GM18868 (cell line): Measurements from ENCODE around the gene CTNNA2.
A peak's percentile ranks its signal among the peaks of the same experiment; 100 is the strongest.

Source experiments
- ATAC-seq: cut with Tn5 transposase; IDR thresholded peaks from one replicate; pipeline ENCODE4 v1.9.1; 2021; ENCODE audit warnings: mild to moderate bottlenecking, moderate library complexity; ENCODE audit not compliant: unreplicated experiment

The CTNNA2 gene

DNA sequence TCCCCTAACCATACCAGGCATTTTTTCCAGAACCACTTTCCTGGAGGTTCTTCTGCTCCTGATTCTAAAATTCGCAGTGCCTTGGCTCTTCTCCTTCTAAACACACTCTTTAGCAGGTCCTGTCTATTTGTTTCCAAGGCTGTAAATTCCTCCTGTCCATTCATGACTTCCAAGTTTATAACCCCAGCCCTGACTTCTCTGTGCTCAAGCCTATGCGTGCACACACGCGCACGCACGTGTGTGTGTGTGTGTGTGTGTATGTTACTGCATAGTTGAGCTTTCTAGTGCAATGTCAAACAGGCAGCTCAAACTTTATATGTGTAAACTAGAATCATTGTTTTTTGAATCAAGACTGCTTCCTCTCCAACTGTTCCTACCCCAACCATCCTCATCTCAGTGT, 454.0 kb downstream of the CTNNA2 start:
- no peak for ATAC-seq

DNA sequence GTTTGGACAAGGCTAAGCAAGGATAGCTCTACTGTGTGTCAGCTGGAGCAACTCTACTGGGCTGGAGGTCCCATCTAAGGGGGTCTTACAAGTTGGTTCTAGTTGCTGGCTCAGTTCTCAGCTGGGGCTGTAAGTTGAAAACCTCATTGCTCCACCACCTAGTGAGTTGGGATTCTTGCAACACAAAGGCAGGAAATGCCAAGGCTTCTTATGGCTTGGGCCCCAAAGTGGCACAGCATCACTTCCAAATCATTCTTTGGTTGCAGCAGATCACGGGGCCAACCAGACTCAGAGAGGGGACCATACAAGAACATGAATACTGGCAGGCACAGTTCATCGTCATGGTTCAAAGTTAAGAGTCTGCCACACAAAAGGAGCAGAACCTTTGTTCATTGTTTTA, 459.0 kb downstream of the CTNNA2 start:
- ATAC-seq, result no peak

DNA sequence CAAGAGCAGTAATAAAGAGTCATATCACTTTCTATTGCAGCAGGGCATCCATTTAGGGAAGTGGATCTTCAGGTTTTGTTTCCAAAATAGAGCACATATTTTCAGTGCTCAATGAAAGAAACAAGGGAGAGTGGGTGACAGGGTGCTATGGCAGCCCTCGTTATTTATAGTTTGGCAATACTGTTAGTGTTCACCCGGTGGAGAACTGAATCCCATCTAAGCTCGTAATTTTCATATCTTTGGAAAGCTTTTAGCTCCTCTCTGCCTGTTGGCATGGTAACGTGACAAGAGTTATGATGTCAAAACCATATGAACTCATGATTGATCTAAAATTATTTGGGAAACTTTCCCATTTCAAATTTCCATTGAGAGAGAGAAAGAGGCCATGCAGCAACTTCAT, 459.8 kb downstream of the CTNNA2 start:
- no peak for ATAC-seq

DNA sequence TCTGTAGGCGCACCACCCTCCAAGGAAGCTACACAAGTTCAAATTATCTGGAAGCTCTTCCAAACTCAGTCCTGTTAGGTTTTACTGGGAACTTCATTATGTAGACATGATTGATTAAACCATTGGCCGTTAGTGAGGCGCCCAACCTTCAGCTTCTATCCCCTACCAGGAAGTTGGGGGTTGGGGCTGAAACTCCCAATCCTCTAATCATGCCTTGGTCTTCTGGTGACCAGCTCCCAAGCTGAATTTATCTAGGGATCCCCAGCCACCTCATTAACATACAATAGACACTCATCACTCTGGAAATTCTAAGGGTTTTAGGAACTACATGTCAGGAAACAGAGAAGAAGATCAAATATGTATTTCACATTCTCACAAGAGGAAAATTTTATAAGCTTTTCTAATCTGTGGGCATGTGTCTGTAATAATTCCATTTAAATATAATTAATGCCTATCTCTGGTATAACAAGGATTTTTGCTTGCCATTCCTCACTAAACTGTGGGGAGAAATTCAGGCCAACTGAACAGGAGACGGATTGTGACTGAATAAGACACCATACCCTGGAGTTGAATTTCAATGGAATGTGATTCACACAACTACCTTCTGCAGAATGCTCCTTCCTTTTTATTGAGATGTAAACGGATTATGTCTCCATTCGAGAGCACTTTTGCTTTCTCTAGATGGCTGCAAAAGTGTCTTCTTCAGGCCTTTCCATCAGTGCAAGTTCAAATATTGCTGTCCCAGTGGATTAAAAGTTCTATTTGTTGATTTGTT, 463.1 kb downstream of the CTNNA2 start:
- ATAC-seq, result no peak

DNA sequence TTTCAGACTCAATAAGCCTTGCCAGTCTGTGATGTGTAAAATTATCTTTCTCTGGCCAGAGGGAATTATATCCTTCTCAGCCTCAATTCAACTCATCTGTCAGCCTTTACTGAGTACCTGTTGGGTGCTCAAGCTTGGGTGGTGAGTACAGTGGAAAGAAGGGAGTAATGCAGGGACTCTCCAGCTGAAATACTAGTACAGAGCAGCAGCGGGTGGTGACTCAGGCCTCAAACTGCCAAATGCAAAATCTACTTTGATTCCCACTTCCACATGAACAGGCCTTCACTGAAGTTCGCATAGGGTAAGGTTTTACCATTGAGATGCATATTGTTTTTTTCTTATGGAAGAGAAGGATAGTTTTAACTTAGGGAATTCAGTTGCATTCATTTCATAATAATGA, 464.9 kb downstream of the CTNNA2 start:
- ATAC-seq, result no peak

DNA sequence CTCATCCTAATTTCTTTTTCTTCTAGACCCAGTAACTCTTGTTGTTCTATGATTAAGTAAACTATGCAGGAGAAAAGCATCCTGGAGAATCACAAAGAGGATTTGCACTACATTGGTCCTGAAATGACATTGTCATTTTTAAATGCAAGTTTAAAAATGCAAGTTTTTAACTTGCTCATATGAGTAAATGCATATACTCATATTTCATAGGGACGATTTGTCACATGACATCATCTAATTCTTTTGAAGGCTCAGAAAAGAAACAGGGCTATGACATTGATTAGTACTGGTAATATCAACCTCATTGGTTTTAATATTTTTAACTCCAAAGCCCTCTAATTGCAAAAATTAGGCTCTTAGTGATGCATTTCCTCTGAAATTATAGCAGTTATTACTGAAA, 467.3 kb downstream of the CTNNA2 start:
- ATAC-seq, result no peak

DNA sequence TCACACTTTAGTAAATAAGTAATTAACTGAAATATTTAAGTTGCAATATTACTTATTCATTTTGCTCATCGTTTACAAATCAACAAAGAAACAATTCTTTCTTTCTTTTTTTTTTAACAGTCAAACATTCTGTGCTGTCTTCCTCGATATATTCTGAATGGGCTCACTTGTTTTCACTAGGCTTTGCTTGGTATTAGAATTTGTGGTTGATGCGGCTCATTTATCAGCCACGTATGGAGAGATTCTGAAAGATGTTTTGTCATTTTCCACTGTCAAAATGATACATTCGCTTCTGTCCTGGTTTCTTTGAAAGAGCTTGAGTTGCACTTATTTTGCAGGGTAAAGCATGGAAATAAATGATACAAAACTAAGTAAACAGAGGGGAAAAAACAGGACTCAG, 468.0 kb downstream of the CTNNA2 start:
- no peak for ATAC-seq

DNA sequence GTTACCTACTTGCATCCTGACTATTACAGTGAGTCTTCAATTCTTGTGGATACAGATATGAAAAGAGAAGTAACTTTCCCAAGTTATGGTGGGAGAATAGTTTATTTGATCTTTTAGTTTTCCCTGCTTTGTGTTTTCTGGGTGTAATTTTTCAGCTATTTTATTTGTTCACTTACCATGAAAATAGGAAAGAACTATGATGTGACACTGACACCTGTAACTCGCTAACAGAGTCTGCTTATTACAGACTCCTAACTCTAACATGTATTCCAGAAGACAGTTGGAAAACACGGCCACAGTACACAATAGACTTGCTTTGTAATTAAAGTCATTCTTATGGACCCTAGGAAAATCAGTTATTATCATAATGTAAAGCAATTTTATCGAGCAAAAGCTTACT, 468.5 kb downstream of the CTNNA2 start:
- ATAC-seq, result no peak

DNA sequence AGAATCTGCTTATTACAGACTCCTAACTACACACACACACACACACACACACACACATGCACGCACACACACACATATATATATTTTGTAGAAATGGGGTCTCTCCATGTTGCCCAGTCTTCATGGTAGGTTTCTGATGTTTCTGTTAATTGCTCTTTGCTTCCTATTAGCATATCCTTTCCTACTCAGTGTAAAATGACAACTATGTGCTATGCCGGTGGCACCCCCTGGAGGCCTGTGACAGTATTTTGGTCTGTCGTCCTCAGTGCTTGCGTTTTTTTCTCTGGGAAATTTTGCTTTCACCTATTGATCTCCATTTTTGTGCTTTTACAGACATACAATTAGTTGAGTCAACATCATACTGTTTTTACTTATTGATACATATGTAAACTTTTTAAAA, 469.6 kb downstream of the CTNNA2 start:
- ATAC-seq, result peak; percentile 69

DNA sequence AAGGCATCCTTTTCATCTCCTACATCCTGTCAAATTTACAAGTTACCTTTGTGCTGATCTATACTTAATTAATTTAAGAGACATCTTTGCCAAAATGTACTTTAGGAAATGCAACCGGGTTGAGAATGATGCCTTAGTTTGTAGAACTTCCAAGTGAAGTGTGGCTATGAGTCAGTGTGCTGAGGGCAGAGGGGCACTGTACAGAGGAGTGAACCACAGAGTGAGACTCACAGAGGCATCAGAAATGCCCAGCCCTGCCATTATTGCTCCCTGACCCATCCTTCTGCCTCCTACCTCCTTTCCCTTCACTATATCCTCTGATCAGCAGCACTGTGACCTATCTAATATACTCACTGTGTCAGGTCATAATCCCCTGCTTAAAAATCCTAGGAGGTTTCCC, 471.6 kb downstream of the CTNNA2 start:
- no peak for ATAC-seq

DNA sequence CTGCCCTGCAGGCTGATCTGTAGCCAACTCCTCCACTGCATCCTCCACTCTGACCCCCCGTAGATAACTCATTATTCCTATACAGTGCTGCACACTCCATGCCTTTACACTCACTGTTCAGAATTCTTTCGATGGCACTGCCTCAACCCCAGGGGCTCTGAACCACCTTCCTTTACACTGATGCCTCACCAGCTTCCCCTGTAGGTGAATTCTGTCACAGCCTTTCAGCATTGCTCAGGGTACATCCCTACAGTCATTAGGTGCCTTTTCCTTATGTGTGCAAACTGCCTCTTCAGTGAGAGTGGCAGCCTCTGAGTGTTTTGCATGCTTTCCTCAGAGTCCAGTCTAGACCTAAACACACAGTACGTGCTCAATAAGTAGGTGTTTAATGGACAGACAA, 472.3 kb downstream of the CTNNA2 start:
- no peak for ATAC-seq

DNA sequence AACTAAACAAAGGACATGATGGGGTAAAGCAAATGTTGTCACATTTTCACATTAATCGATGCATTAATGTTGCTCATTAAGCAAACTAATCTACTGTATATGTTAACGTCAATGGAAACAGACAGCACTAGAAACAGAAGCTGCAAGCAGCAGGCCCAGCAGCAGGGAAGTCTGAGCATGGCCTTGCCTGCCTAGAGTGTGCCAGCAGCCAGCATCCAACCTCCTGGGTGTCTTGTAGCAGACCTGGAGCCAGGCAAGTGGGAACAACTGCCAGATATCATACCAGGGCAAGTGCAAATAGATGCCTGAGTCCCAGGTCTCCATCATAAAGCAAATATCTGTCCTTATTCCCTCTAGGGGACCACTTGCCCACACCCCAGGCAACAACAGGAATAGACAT, 472.7 kb downstream of the CTNNA2 start:
- no peak for ATAC-seq

DNA sequence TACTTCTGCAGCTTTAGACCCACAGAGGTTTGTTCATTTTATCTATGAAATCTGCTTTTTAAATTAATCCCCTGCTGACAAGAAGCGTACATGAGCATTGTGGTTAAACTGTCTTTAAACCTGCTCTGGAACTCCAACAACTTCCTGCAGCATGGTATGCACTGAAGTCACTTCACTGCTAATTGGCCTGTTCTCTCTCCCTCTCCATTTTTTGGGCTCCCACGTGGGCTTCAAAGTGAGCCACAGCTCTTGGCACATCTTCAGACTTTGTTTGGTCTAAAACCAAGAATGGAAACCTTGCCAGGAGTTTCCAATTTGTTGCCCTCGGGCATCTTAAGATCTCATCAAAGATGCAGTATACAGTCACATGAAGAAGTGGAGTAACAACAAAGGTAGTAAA, 480.3 kb downstream of the CTNNA2 start:
- no peak for ATAC-seq

DNA sequence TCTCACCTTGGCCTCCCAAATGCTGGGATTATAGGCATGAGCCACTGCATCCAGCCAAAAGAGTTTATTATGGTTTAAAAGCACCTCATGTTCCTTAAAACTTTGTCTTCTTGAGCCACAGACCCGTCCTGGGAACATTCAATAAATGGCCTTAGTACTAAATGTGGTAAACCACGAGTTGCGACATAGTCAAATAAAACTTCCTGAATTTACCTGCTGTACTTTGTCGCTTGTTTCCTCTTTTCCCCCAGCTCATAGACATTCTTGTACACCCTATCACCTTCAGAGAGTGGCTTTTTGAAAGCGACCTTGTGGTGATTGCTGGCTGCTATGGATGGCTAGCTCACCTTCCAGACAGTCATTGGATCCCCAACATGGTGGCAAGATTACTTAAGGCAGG, 481.3 kb downstream of the CTNNA2 start:
- ATAC-seq, result no peak

DNA sequence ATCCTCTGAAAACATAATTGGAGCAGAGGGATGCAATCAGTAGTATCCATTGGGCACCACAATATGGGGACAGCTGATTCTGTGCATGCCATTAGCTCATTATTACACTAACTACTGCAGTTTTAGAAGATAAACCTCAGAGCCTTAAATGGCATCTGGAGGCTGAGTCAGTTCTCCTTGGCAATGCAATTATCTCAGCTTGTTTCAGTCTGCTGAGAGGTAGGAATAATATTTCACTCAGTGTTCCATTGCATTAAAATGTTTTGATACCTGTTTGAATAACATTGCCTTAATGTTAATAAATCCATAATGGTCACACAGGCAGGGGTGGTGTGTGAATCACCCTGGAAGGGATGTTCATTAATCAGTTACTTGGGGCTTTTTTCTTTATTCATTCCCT, 482.1 kb downstream of the CTNNA2 start:
- no peak for ATAC-seq

DNA sequence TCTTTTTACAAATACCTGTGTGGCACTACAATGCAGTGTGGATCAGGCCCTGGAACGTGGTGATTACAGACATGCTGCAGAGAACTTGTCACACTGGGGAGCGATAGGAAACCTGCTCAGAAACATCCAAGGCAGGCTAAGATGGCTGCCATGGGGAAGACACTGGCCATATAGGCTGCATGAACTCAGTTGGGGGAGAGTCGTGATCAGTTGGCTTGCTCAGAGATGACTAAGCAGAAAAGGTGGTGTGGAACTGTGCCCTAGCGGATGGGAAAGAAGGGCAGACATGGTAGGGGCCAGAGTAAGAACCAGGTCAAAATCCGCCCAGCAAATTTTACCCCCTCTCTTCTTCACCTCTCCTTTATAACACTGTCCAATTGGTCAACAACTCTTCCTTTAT, 483.9 kb downstream of the CTNNA2 start:
- ATAC-seq, result no peak

DNA sequence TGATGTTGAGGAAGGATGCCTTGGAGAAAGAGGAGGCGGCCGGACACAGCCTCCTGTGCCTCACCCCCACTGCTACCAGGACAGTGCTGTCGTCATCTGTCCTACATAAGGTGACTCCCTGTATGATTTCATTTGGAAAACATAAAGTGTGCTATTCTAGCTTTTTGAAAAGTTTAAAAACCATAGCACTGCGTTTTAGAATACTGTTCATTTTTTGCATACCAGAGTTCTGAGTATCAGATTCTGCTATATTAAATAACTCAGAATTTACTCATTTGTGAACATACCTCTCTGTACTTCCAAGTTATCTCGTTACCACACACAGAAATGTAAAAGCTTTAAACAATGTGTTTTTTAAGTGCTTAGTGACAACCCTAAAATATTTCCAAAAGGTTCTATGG, 488.9 kb downstream of the CTNNA2 start:
- no peak for ATAC-seq

DNA sequence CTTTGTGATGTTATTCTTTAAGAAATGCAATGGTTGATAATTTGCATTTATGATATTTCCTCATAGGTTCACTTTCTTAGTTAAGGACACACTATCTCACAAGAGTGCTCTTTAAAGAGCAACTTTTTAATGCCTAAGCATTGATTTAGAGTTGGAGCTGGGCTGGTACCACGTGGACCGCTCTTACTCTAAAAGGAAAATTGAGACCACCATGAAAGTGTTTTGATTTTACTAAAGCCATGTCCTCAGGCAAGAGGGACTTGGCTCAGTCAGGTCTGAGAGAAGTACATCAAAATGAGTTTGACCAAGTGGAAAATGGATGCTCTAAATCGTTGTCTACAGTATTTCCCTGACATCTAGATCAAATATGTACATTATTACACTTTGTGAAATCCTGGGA, 489.3 kb downstream of the CTNNA2 start:
- ATAC-seq, result no peak

DNA sequence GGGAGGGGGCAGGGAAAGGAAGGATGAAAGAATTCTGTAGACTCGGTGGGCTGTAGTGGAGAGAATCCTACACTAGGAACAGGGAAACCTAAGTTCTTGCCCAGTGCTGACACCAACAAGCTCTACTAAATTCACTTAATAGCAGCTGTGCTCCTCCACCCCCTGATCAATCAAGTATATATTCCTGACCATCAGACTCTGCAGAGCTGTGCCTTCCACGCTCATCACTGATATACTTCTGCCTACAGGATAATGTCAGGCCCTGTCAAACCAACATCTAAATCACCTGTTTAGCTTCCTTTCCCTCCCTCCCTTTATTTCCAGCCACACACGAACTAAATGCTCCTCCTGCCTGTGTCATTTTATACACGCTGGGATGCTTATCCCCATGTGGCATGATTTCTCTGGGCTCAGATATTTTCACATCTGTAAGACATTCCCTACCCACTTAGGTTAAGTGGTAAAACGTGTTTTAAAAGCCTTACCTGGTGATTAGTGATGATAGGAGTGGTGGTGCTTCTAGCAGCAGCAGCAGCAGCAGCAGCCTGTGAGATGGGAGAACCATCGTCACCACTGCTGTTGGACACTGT, 489.8 kb downstream of the CTNNA2 start:
- no peak for ATAC-seq

DNA sequence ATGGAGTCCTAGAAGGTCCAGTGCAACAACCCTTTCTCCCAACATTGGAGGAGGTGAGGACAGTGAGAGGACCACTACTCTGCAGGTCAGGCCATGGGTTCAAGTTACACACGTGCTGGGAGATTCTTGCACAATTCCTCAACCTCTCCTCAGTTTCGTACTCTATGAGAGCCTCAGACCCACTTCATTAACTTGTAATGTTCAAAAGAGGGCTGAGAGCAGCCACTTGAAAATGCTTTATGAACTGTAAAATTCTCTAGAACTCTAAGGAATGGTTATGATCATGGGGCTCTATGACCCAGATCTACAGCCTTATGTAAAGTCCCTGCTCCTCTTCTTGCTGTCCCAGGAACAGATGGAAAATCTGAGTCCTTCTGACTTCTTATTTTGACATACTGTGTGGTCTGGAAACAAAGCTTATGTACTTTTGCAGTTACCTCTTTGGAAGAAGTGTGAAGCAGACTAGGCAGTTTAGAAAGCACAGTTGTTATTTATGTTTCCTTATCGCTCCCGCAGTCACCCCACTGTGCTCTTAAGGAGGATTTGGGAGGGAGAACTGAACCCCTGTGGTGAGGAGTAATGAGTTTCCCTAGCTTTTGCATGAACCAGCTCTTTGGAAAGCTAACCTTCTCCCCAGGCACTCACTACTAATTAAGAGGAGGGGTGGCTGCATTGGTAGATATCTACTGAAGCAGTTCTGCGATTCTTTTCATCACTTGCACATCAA, 495.1 kb downstream of the CTNNA2 start:
- ATAC-seq, result no peak

DNA sequence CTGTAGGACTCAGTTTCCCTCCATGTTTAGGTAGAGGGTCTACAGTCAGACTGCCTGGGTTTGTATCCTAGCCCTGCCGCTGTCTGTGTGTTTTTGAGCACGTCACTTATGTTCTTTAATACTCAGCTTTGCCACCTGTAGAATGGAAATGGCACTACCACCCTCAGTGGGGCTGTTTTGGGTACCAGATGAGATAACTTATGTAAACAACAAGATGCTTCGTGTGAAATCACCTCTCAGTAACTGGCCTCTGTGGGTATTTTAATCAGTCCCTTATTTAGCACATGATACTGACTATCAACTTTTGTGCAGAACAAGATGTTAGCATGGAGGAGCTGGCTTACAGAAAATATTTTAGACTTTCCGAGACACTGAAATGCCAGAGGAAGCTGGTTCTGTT, 495.7 kb downstream of the CTNNA2 start:
- ATAC-seq, result no peak

DNA sequence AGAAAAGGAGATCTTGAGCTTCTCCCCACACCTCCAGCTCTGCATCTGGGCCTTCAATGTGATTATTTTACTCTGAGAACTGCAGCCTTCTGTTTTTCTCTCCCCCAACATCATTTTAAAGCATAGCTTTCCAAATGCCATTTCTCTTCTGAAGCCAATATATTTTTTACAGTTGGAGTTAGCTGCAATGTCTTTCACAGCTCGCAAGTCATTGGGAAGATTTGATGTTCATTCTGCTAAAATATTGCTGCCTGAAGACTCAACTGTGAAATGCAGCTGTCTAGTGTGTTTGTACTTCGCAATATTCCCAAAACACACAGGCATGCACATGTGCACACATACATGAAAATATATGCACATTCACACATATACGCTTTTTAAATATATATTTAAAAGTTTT, 496.4 kb downstream of the CTNNA2 start:
- ATAC-seq, result no peak
